Measurements from ENCODE around the gene LIN9.

DNA sequence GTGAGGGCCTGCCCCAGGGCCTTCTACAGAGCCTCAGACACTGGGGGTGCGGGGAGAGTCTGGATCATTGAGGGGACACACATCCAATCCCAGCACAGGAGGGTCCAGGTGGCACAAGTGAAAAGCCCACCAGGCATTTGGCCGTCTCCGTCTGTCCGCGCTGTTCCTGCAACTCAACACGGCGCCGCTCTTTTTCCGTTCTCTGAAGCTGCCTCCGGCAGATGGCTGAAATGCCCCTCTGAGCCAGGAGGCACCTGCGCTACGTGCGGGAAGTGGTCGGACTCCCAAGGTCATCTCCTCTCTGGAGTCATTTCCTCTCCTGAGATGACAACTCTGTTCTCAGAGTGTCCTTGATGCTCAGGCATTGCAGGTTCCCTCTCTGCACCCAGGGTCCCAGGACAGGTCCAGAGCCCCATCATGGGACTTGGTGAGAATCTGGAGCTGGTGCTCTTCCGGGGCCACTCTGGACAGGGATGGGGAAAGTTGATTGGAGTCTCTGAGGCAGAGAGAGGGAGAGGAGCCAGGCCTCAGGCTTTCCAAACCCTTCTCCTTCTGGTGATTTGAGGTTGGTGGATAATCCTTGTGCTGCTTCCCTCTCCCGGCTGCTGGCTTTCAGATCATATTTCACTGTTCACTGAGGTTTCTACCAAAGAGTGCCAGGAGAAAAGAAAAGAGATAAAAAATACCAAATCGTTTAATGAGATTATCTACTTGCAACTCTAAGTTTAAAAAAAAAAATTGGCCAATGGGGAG is 99.5 kb downstream of the LIN9 start:
- TF ChIP-seq POLR2AphosphoS5 (IDR thresholded peaks at IDR 0.05) (no peak), CTCF (IDR thresholded peaks at IDR 0.05) (no peak), POLR2A (IDR thresholded peaks at IDR 0.05) (no peak)

Data from suprapubic skin (tissue), 4 donors.